Epithelial cell of esophagus (primary cell): ENCODE data around the gene AMPD1.

Experiments used
- DNase-seq: peaks from one replicate; pipeline ENCODE4 v3.0.0; 2010; ENCODE audit warnings: low read depth
- H3K4me3 ChIP-seq: 2 replicates; pipeline ENCODE4 v1.5.1; 2011; ENCODE audit warnings: mild to moderate bottlenecking, low read length, control low read depth
- TF ChIP-seq, protein P1 (sequence below): IDR thresholded peaks from 2 replicates; pipeline ENCODE4 v1.5.1; 2011; ENCODE audit warnings: low read depth, mild to moderate bottlenecking, low read length, control low read depth, inconsistent platforms; ENCODE audit not compliant: insufficient read depth; ENCODE audit errors: missing control alignments

Gene AMPD1

DNA sequence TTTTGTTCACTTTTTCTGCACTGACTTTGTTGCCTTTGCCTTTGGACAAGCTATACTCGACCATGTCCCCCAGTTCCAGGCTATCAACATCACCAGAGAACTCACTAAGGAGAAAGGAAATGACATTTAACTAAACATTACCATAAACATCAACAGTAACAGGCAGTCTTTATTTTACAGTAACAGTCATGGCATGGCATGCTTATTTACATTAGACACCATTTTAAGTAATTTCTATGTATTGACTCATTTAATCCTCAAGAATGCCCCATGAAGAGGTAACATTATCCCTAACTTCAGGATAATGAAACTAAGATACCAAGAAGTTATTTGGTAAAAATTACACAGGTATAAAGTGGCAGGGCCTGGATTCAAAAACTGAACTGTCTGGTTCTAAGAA, 29.9 kb upstream of the AMPD1 start:
- no peak overlapping the region for H3K4me3 ChIP-seq
- no peak for DNase-seq
- TF ChIP-seq, protein P1, sequence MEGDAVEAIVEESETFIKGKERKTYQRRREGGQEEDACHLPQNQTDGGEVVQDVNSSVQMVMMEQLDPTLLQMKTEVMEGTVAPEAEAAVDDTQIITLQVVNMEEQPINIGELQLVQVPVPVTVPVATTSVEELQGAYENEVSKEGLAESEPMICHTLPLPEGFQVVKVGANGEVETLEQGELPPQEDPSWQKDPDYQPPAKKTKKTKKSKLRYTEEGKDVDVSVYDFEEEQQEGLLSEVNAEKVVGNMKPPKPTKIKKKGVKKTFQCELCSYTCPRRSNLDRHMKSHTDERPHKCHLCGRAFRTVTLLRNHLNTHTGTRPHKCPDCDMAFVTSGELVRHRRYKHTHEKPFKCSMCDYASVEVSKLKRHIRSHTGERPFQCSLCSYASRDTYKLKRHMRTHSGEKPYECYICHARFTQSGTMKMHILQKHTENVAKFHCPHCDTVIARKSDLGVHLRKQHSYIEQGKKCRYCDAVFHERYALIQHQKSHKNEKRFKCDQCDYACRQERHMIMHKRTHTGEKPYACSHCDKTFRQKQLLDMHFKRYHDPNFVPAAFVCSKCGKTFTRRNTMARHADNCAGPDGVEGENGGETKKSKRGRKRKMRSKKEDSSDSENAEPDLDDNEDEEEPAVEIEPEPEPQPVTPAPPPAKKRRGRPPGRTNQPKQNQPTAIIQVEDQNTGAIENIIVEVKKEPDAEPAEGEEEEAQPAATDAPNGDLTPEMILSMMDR, result no peak

DNA sequence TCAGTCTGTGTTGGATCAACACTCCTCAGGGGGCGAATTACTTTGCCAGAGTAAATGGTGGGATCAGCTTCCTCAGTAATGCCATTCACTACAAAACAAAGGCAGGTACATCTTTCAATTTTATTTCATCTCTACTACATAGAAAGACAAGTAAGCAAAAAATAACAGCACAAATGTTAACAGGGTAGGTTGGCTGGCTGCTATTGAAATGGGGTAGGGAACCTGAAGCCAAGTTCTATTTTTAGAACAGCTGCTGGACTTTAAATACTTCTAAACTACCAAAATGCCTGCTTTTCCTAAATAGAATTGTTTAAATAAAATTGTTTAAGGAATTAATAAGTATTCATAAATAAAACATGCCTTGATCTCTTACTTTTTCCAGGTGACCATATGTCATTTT, 28.6 kb upstream of the AMPD1 start:
- no peak overlapping the region for H3K4me3 ChIP-seq
- TF ChIP-seq, protein P1, result no peak
- no peak for DNase-seq

DNA sequence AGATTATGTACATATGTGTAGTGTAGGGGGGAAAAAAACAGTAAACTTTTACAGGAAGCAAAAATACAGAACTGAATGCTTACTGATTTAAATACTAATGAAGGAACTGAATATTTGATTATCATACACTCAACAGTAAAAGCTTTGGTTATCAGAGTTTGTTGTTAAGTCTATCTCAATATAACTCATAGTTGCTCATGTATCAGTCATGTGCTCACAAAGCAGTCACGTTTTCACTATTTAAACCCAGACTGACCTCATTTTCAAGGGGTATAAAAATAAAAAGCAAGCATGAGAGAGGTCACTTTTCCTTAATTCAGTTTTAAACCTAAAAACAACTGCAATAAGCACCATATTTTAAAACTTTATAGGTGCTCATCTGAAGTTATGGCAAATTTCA, 28.1 kb upstream of the AMPD1 start:
- H3K4me3 ChIP-seq, result no peak overlapping the region
- DNase-seq, result no peak
- TF ChIP-seq, protein P1, result no peak

DNA sequence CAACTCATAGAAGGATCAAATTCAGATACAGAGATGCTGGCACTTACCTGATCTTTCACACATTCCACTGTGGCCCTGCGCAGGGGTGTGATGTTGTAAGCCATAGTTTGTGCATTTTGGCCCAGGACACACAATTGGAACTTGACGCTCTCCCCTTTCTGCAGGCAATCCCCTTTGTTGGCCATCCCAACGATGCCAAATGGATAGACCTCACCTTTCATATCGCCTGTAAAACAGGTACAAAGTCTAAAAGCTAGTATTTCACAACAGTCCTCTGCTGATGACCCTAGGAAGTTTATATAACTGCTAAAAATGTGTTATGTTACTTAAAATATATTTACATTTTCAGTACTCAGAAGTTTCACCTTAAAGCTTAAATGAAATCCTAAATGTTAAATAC, 25.1 kb upstream of the AMPD1 start:
- no peak overlapping the region for H3K4me3 ChIP-seq
- no peak for DNase-seq
- TF ChIP-seq, protein P1, result no peak

DNA sequence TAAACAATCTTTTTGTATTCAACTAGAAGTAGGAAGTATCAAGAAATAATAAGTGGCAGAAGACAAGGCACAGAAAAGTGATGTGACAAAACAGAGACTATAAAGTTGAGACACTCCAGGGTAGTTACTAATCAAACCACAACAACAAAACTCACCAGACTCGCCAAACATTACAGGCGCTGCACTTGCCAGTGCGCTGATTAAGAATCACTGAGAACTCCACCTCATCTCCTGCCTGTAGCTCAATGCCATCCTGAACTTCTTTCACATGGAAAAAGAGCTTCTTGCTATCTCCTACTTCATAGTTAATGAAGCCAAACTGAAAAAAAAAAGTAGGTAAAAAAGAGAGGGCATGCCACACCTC, 24.1 kb upstream of the AMPD1 start:
- H3K4me3 ChIP-seq, result no peak overlapping the region
- TF ChIP-seq, protein P1, result no peak
- peak; percentile 81 for DNase-seq

DNA sequence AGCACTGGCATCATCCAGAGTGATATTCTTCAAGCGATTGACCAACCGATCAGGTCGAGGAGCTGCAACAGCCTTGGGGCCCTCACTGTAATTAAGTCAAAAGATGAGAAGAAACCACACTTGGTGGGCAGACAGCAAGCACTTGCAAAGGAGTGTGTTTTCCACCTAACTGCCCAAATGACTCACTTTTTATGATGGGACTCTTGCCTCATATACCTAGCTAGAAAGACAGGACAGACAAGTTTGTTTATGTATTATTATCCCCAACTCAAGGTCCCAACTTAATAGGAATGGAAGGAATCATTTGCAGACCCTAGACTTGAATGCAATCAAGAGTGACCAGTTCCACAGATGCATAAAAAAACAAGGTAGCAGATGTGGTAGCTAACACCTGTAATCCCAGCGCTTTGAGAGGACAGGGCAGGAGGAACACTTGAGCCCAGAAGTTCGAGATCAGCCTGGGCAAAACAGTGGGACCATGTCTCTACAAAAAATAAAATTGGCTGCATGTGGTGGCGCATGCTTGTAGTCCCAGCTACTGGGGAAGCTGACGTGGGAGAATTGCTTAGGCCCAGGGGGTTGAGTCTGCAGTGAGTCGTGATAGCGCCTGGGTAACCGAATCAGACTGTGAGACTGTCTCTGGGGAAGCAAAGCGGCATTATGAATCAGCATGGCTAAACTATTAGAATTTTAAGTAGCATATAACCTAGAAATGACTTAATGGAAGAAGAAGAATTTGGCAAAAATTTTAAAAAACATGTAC, 23.5 kb upstream of the AMPD1 start:
- TF ChIP-seq, protein P1, result no peak
- H3K4me3 ChIP-seq, result no peak overlapping the region
- peak; percentile 85 for DNase-seq
